Measurements from ENCODE around the gene CKS2.
"Not testable (repeated sequence)": the region's sequence is repeated elsewhere in the genome, so short reads cannot be mapped to it uniquely, and the experiment has no call there.

The CKS2 gene

GRCh38 chr9:89310475-89311345 is at the start of gene CKS2:
TSS of gene CKS2 (plus strand) at chr9:89311195. CDS start at chr9:89311293, 98 bp downstream.
- peak within 1 kb of the TSS; percentile 80 for H3K4me3 ChIP-seq (ENCODE audit: low read length)
- no peak for TF ChIP-seq CTCF (conservative IDR thresholded peaks at IDR 0.05; ENCODE audit: low read length)
- DNase-seq (ENCODE audit: low read depth): peak; percentile 100

DNA sequence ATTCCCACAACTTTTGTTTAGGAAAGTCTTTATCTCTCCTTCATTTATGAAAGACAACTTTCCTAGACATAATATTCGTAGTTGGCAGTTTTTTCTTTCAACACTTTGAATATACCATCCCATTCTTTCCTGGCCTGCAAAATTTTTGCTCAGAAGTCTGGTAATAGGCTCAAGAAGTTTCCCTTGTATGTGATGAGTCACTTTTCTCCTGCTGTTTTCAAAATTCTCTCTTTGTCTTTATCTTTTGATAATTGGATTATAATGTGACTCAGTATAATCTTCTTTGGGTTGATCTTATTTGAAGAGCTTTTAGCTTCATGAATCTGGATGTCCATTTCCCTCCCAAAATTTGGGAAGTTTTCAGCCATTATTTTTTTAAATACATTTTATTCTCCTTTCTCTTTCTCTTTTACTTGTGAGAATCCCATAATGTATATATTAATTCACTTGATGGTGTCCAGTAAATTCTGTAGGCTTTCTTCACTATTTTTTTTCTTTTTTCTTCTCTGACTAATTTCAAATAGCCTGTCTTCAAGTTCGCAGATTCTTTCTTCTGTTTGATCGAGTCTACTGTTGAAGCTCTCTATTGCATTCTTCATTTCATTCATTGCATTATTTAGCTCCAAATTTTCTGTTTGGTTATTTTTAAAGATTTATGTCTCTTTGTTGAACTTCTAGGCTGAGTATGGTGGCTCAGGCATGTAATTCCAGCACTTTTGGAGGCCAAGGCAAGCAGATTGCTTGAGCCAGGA is 37.3 kb upstream of the CKS2 start:
- no peak overlapping the region for H3K4me3 ChIP-seq (ENCODE audit: low read length)
- DNase-seq (ENCODE audit: low read depth): no peak
- TF ChIP-seq CTCF (conservative IDR thresholded peaks at IDR 0.05; ENCODE audit: low read length): no peak

- DNase-seq (ENCODE audit: low read depth): peak; percentile 97
- TF ChIP-seq CTCF (conservative IDR thresholded peaks at IDR 0.05; ENCODE audit: low read length): no peak
- H3K4me3 ChIP-seq (ENCODE audit: low read length): no peak overlapping the region
These were observed 36.2 kb upstream of the CKS2 start for GRCh38 chr9:89274838-89275237.

GRCh38 chr9:89276040-89276439 is 35.0 kb upstream of the CKS2 start:
- not testable (repeated sequence) for DNase-seq (ENCODE audit: low read depth); H3K4me3 ChIP-seq (ENCODE audit: low read length)

GRCh38 chr9:89277043-89277442 is 34.0 kb upstream of the CKS2 start:
- DNase-seq (ENCODE audit: low read depth): no peak
- no peak for TF ChIP-seq CTCF (conservative IDR thresholded peaks at IDR 0.05; ENCODE audit: low read length)
- no peak overlapping the region for H3K4me3 ChIP-seq (ENCODE audit: low read length)

GRCh38 chr9:89277454-89277853 is 33.5 kb upstream of the CKS2 start:
- no peak for DNase-seq (ENCODE audit: low read depth)
- no peak overlapping the region for H3K4me3 ChIP-seq (ENCODE audit: low read length)
- TF ChIP-seq CTCF (conservative IDR thresholded peaks at IDR 0.05; ENCODE audit: low read length): no peak

GRCh38 chr9:89278551-89278950 is 32.4 kb upstream of the CKS2 start:
- no peak for TF ChIP-seq CTCF (conservative IDR thresholded peaks at IDR 0.05; ENCODE audit: low read length)
- H3K4me3 ChIP-seq (ENCODE audit: low read length): no peak overlapping the region
- DNase-seq (ENCODE audit: low read depth): no peak

Measured in AG10803 (cell line).